SH-SY5Y (cell line): Measurements from ENCODE around the gene BRAF.

Experiments
- GATA2 ChIP-seq: IDR thresholded peaks from 2 replicates; pipeline ENCODE4 v1.6.1; 2011; ENCODE audit warnings: mild to moderate bottlenecking, low read depth, low read length
- GATA3 ChIP-seq: IDR thresholded peaks from 2 replicates; pipeline ENCODE4 v1.6.1; 2011; ENCODE audit warnings: low read depth, mild to moderate bottlenecking, low read length, moderate library complexity

BRAF gene

GRCh38 chr7:140924821-140925421 is at the start of gene BRAF:
Gene BRAF, minus strand, starts transcription at chr7:140924929. Its CDS starts 226 bp downstream, at chr7:140924703.
- TF ChIP-seq GATA3 (no peak), GATA2 (no peak)

- TF ChIP-seq GATA2 (no peak), GATA3 (no peak)
Measured at GRCh38 chr7:140972876-140973829, 48.4 kb upstream of the BRAF start.

- TF ChIP-seq GATA3 (no peak), GATA2 (no peak)
Measured at GRCh38 chr7:140972344-140972743, 47.6 kb upstream of the BRAF start.

GRCh38 chr7:140967438-140967837 is 42.7 kb upstream of the BRAF start:
- TF ChIP-seq GATA3 (no peak), GATA2 (no peak)

GRCh38 chr7:140966561-140967233 is 42.0 kb upstream of the BRAF start:
- TF ChIP-seq GATA3 (no peak), GATA2 (no peak)

GRCh38 chr7:140961117-140961516 is 36.4 kb upstream of the BRAF start:
- no peak for TF ChIP-seq GATA3
- no peak for TF ChIP-seq GATA2

- TF ChIP-seq GATA3 (no peak), GATA2 (no peak)
Measured at GRCh38 chr7:140945940-140946339, 21.2 kb upstream of the BRAF start.

GRCh38 chr7:140940898-140941297 is 16.2 kb upstream of the BRAF start:
- TF ChIP-seq GATA3 (no peak), GATA2 (no peak)

GRCh38 chr7:140937702-140938264 is 13.1 kb upstream of the BRAF start:
- TF ChIP-seq GATA3 (no peak), GATA2 (no peak)

- TF ChIP-seq GATA2 (peak; percentile 95), GATA3 (peak; percentile 82)
Measured at GRCh38 chr7:140928491-140929309, 4.0 kb upstream of the BRAF start.

- TF ChIP-seq GATA2 (no peak), GATA3 (no peak)
Measured at GRCh38 chr7:140927351-140927750, 2.6 kb upstream of the BRAF start.

GRCh38 chr7:140926021-140926817 is 1.5 kb upstream of the BRAF start:
- no peak for TF ChIP-seq GATA2
- no peak for TF ChIP-seq GATA3
